D721Med (cell line): ENCODE measurements around the gene PTGR3.

Experiments
- DNase-seq: peaks from one replicate; pipeline ENCODE4 v3.0.0; 2011; ENCODE audit warnings: low spot score; ENCODE audit not compliant: insufficient read length
- FAIRE-seq: peaks from 2 replicates; lab custom pipeline; 2011; peaks lifted over from hg19 to GRCh38; lab: Jason Lieb, UNC
- TF ChIP-seq, protein P1 (sequence below): IDR thresholded peaks from 2 replicates; pipeline ENCODE4 v1.5.1; 2012; ENCODE audit warnings: mild to moderate bottlenecking, control low read depth; ENCODE audit not compliant: insufficient read depth; ENCODE audit errors: missing control alignments

The PTGR3 gene

DNA sequence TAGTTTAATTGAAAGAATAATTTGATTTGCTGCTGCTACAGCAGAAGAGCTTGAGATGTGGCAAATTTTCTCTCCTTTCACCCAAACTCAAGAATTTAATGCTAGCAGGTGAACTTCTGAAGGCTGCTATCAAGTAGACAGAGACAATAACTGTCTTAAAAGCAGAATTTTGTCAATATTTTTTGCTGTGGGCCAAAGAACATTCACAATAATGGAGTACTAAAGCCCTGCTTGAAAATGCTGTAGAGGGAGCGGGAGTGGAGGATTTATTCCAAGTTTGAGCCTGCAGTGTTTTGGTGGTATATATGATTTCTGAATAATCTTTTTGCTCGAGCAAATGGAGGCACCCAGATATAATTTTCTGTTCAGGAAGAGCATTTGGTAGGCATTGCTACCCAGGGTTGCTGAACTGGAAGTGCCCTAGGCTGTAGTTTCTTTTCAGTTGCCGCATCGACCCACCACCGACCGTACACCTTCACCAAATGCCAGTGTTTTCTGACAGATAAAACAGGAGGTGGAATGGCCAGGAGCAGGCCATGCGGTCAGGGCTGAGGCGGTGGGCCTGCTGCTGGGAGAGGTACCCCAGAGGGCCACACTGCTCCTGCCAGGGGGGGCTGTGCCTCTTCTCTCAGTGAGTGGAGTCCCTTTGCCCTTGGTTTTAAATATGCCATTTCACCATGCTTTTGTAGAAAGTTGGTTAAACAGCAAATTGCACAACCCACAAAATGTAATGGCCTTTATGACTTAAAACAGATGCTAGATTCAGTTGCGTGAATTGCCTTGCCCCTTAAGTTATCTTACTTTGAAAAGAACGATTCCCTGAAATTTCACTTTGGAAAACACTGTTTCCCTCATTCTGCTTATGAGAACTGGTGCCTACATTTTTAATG, 38.0 kb upstream of the PTGR3 start:
- DNase-seq (no peak), FAIRE-seq (no peak)
- TF ChIP-seq, protein P1, sequence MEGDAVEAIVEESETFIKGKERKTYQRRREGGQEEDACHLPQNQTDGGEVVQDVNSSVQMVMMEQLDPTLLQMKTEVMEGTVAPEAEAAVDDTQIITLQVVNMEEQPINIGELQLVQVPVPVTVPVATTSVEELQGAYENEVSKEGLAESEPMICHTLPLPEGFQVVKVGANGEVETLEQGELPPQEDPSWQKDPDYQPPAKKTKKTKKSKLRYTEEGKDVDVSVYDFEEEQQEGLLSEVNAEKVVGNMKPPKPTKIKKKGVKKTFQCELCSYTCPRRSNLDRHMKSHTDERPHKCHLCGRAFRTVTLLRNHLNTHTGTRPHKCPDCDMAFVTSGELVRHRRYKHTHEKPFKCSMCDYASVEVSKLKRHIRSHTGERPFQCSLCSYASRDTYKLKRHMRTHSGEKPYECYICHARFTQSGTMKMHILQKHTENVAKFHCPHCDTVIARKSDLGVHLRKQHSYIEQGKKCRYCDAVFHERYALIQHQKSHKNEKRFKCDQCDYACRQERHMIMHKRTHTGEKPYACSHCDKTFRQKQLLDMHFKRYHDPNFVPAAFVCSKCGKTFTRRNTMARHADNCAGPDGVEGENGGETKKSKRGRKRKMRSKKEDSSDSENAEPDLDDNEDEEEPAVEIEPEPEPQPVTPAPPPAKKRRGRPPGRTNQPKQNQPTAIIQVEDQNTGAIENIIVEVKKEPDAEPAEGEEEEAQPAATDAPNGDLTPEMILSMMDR: no peak

DNA sequence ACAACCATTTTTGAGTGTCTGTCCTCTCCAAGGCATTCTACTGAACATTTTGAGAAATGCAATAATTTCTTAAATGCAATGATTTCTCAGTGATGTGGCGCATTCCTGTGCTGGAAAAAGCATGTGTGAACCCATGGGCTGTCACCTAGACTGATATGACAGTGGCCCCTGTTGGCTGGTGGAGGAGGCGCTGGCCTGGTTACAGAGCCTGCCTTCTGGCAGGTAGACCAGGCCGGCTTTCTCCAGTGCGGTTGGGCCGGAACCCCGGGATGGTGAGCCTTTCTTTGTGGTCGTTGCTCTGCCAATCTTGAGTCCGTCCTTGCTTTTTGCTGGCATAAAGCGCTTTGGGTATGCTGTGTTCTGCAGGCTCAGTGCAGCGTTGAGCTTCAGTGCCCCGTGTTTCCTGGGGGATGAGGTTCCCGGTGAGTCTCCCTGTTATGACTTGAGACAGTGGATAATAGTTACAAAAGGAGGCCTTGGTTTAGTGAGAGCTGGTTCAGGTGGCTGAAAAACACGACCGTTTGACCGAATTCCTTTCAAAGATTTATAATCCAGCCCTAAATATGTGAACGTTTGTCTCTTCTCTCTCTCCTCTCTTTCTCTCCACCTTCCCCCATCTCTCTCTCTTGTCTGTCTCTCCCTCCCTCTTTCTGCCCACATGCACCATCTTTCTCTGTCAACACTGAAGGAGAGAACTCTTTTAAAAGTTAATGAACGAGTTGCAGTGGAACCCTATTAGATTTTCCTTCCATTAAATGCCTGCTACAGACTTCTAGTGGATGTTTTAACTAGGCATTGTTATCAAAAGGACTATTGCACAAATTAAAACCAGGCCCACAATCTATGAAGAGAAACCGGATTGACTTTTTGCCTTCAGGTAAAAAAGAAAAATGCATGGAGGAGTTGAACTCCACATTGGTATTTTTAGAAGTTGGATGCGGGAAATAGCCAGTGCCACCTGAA, 35.7 kb upstream of the PTGR3 start:
- peak; percentile 61 for DNase-seq
- TF ChIP-seq, protein P1: peak; percentile 36
- FAIRE-seq: peak; percentile 82

DNA sequence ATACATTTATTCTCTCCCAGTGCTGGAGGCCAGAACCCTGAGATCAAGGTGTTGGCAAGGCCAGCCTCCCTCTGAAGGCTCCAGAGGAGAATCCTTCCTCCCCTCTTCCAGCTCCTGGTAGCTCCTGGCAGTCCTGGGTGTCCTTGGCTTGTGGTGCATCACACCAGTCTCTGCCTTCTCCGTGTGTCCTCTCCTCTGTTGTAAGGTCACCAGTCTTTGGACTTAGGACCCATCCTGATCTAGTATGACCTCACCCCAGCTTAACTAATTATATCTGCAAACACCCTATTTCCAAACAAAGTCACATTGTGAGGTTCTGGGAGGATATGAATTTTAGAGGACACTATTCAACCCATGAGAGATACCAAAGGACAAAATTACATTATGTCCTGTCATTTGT, 32.8 kb upstream of the PTGR3 start:
- no peak for DNase-seq
- TF ChIP-seq, protein P1: no peak
- no peak for FAIRE-seq

DNA sequence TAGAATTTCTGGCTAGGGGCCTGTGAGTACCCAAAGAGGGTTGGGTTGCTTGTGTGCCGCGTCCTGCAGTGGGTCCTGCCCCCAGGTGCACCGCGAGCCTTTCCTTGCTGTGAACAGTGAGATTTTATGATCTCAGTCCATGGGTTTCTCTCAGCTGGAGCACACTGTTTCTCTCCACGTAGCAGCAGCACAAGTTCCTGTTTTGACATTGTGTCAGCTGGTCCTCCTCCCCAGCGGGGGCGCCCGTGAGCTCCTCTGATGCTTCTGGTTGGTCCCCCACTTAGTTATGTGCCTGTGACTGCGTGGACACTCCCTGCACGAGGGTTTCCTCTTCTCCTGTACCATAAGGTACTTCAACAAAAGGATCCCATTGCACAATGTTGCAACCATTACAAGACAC, 31.5 kb upstream of the PTGR3 start:
- TF ChIP-seq, protein P1: no peak
- no peak for DNase-seq
- no peak for FAIRE-seq

DNA sequence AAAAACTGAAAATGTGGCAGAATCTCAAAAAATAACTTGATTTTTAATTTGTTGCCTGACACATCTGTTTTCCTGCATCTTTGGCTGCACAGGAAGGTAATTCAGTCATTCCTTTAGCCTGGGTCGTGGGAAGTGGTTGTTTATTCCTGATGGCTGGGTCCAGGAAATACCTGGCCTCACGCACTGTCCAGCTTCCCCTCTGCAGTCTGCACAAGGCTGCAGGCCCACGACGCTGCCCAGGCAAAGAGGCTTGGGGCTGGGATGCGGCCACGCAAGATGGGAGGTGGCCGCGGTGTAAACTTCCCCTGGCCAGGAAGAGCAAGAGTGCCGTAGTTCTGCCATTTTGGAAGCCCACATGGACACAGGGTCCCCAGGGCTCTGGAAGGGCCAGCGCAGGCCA, 29.8 kb upstream of the PTGR3 start:
- TF ChIP-seq, protein P1: no peak
- FAIRE-seq (no peak), DNase-seq (no peak)

DNA sequence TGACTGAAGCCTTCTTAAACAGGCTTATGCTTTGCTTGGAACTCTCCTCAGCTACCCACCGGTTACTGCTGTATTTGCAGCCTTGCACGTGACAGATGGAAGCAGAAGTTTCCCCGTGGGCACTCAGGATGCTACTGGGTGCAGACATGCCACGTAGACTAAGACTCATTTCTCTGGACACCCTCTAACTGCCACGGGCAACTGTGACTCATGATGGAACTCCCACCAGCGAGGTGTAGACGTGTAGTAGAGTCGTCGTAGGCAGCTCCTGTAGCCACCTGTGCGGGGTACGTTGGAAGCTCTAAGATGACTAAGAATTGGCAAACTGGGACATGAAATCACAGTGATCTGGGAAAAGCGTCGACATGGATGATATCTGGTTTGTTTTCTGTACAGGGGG, 29.2 kb upstream of the PTGR3 start:
- FAIRE-seq (peak; percentile 70), DNase-seq (no peak)
- TF ChIP-seq, protein P1: no peak
